Neural cell (in vitro differentiated cells): ENCODE results near the gene ASMTL. TPM values are rescaled to one million over a fixed set of nuclear protein-coding genes. Genes with fewer than 3 reads are reported as not detected.

Experiments used
- H2AFZ ChIP-seq: fragments of 200-600, 300-800 bp; sonication (generic), shearing (Covaris generic); 2 replicates; pipeline ENCODE4 v1.6.0; 2014; ENCODE audit warnings: low read depth, mild to moderate bottlenecking, antibody characterized with exemption, low read length, moderate library complexity
- H3F3A ChIP-seq: fragments of 200-600 bp; shearing (Covaris generic); 2 replicates; pipeline ENCODE4 v1.6.1; 2016; ENCODE audit warnings: mild to moderate bottlenecking, moderate library complexity, mixed read lengths, antibody characterized with exemption, low read length; ENCODE audit not compliant: insufficient read depth, poor library complexity, severe bottlenecking
- H3K27ac ChIP-seq: fragments of 200-600, 300-800 bp; sonication (generic), shearing (Covaris generic); 2 replicates; pipeline ENCODE4 v1.5.1; 2014; ENCODE audit warnings: mild to moderate bottlenecking, low read length, moderate library complexity
- H3K27me3 ChIP-seq: fragments of 300-800, 200-600 bp; sonication (generic), shearing (Covaris generic); 2 replicates; pipeline ENCODE4 v1.6.0; 2014; ENCODE audit warnings: mild to moderate bottlenecking, low read depth, low read length, moderate library complexity; ENCODE audit not compliant: insufficient read depth
- H3K36me3 ChIP-seq: fragments of 300-800, 200-600 bp; sonication (generic), shearing (Covaris generic); 2 replicates; pipeline ENCODE4 v1.5.1; 2014; ENCODE audit warnings: mild to moderate bottlenecking, antibody characterized with exemption, low read length, moderate library complexity; ENCODE audit not compliant: insufficient read depth
- H3K4me2 ChIP-seq: fragments of 300-800, 200-600 bp; sonication (generic), shearing (Covaris generic); 2 replicates; pipeline ENCODE4 v1.6.0; 2014; ENCODE audit warnings: mild to moderate bottlenecking, low read length
- H3K4me3 ChIP-seq: fragments of 300-800, 200-600 bp; sonication (generic), shearing (Covaris generic); 2 replicates; pipeline ENCODE4 v1.5.1; 2014; ENCODE audit warnings: mild to moderate bottlenecking, low read length, moderate library complexity
- H3K79me2 ChIP-seq: fragments of 200-600 bp; shearing (Covaris generic); replicated peaks from 2 replicates; pipeline ENCODE4 v1.6.0; 2014; ENCODE audit warnings: mild to moderate bottlenecking, low read length, moderate library complexity; ENCODE audit not compliant: insufficient read depth
- H3K9ac ChIP-seq: fragments of 300-800, 200-600 bp; sonication (generic), shearing (Covaris generic); 2 replicates; pipeline ENCODE4 v1.6.1; 2016; ENCODE audit warnings: mild to moderate bottlenecking, low read length, mixed read lengths
- H3K9me2 ChIP-seq: fragments of 200-600 bp; shearing (Covaris generic); 2 replicates; pipeline ENCODE4 v1.6.1; 2016; ENCODE audit warnings: mild to moderate bottlenecking, low read length, mixed read lengths; ENCODE audit not compliant: insufficient read depth
- H3K9me3 ChIP-seq: fragments of 200-600, 300-800 bp; sonication (generic), shearing (Covaris generic); 2 replicates; pipeline ENCODE4 v1.6.1; 2016; ENCODE audit warnings: mild to moderate bottlenecking, mixed run types, low read length, moderate library complexity, mixed read lengths
- H4K20me1 ChIP-seq: fragments of 200-600 bp; shearing (Covaris generic); 2 replicates; pipeline ENCODE4 v1.6.1; 2016; ENCODE audit warnings: mild to moderate bottlenecking, mixed run types; ENCODE audit not compliant: insufficient read depth
- CTCF ChIP-seq: fragments of 450-650 bp; IDR thresholded peaks from 2 replicates; pipeline ENCODE4 v1.5.1; 2014; ENCODE audit warnings: antibody characterized with exemption, mild to moderate bottlenecking, moderate library complexity; ENCODE audit not compliant: poor library complexity, severe bottlenecking
- EP300 ChIP-seq: fragments of 450-650 bp; conservative IDR thresholded peaks from 2 replicates; pipeline ENCODE4 v1.6.1; 2014; ENCODE audit warnings: antibody characterized with exemption, mild to moderate bottlenecking, moderate library complexity; ENCODE audit not compliant: poor library complexity, severe bottlenecking
- EZH2 ChIP-seq: fragments of 200-600, 300-800 bp; shearing (Covaris generic), sonication (generic); IDR thresholded peaks from 2 replicates; pipeline ENCODE4 v1.6.1; 2014; ENCODE audit warnings: antibody characterized with exemption, low read length, borderline replicate concordance, mild to moderate bottlenecking; ENCODE audit not compliant: insufficient read depth, poor library complexity, severe bottlenecking
- MXI1 ChIP-seq: fragments of 450-650 bp; conservative IDR thresholded peaks from 2 replicates; pipeline ENCODE4 v1.6.1; 2014; ENCODE audit warnings: antibody characterized with exemption, mild to moderate bottlenecking; ENCODE audit not compliant: poor library complexity, severe bottlenecking
- POLR2AphosphoS5 ChIP-seq: IDR thresholded peaks from 2 replicates; pipeline ENCODE4 v1.6.1; 2012
- RAD21 ChIP-seq: fragments of 450-650 bp; conservative IDR thresholded peaks from 2 replicates; pipeline ENCODE4 v1.6.1; 2014; ENCODE audit warnings: antibody characterized with exemption, mild to moderate bottlenecking, moderate library complexity
- REST ChIP-seq: IDR thresholded peaks from 2 replicates; pipeline ENCODE4 v1.6.1; 2012; ENCODE audit warnings: borderline replicate concordance
- SMC3 ChIP-seq: fragments of 450-650 bp; conservative IDR thresholded peaks from 2 replicates; pipeline ENCODE4 v1.6.1; 2014; ENCODE audit warnings: antibody characterized with exemption, mild to moderate bottlenecking, moderate library complexity; ENCODE audit not compliant: poor library complexity
- TAF1 ChIP-seq: IDR thresholded peaks from 2 replicates; pipeline ENCODE4 v1.6.1; 2012; ENCODE audit warnings: low read depth
- polyA plus RNA-seq: library from polyadenylated mRNA; depleted of rRNA; stranded (reverse); fragments of >200 nt; gene quantifications from 2 replicates; pipeline ENCODE4 v1.2.3, GENCODE V29; 2014

Gene ASMTL
- polyA plus RNA-seq, 1 donor from 2014 or later, result 25.9 TPM

GRCh38 chrX:1487401-1487800 lies 34.7 kb upstream of the ASMTL start:
- Histone ChIP-seq H3K9ac (no peak overlapping the region), H3K27me3 (no peaks in the 10 kb centered on the region), H3K4me3 (no peak overlapping the region), H4K20me1 (no peaks in the 10 kb centered on the region), H3K36me3 (no peaks in the 10 kb centered on the region), H3K79me2 (no peaks in the 10 kb centered on the region), H3K9me2 (no peaks in the 10 kb centered on the region), H3F3A (no peaks in the 10 kb centered on the region), H3K9me3 (no peaks in the 10 kb centered on the region), H3K4me2 (no peak overlapping the region), H3K27ac (no peak overlapping the region), H2AFZ (no peak overlapping the region)
- TF ChIP-seq TAF1 (no peak), CTCF (no peak), POLR2AphosphoS5 (no peak)

GRCh38 chrX:1486749-1487361 lies 34.1 kb upstream of the ASMTL start:
- no peaks in the 10 kb centered on the region for H3K27me3 ChIP-seq
- no peaks in the 10 kb centered on the region for H3K79me2 ChIP-seq
- no peak overlapping the region for H3K4me2 ChIP-seq
- no peak for TF ChIP-seq MXI1
- no peak for TF ChIP-seq RAD21
- no peak for TF ChIP-seq TAF1
- TF ChIP-seq POLR2AphosphoS5, result no peak
- TF ChIP-seq REST, result no peak
- no peak for TF ChIP-seq SMC3
- TF ChIP-seq CTCF, result no peak
- TF ChIP-seq EZH2, result no peak
- TF ChIP-seq EP300, result no peak
- H3K9me3 ChIP-seq, result no peaks in the 10 kb centered on the region
- no peaks in the 10 kb centered on the region for H3K36me3 ChIP-seq
- H3K4me3 ChIP-seq, result no peak overlapping the region
- no peak overlapping the region for H3K27ac ChIP-seq
- no peak overlapping the region for H2AFZ ChIP-seq
- no peak overlapping the region for H3K9ac ChIP-seq
- H4K20me1 ChIP-seq, result no peaks in the 10 kb centered on the region
- no peaks in the 10 kb centered on the region for H3F3A ChIP-seq
- H3K9me2 ChIP-seq, result no peaks in the 10 kb centered on the region
